ENCODE measurements around the gene CAMK1D.

- TF ChIP-seq EZH2 (IDR thresholded peaks at IDR 0.05; ENCODE audit: low read depth, unreplicated experiment) (no peak), CTCF (conservative IDR thresholded peaks at IDR 0.05; ENCODE audit: low read depth in 2 of 2) (no peak), ZNF114 (CRISPR knock-in tag; IDR thresholded peaks at IDR 0.05) (no peak), CREB1 (CRISPR knock-in tag; IDR thresholded peaks at IDR 0.05; ENCODE audit: low read depth) (no peak), EZH2phosphoT487 (IDR thresholded peaks at IDR 0.05; ENCODE audit: unreplicated experiment) (no peak), POLR2AphosphoS5 (IDR thresholded peaks at IDR 0.05; ENCODE audit: low read depth) (no peak), REST (IDR thresholded peaks at IDR 0.05; ENCODE audit: unreplicated experiment) (no peak), ETS1 (IDR thresholded peaks at IDR 0.05) (no peak), ZNF462 (CRISPR knock-in tag; IDR thresholded peaks at IDR 0.05) (no peak), JUNB (IDR thresholded peaks at IDR 0.05; ENCODE audit: unreplicated experiment) (no peak)
Measured at GRCh38 chr10:12484002-12484918, 134.9 kb downstream of the CAMK1D start.
